ENCODE measurements around the gene MAJIN. TPM values are rescaled to one million over a fixed set of nuclear protein-coding genes. Genes with fewer than 3 reads are reported as not detected.
A peak's percentile ranks its signal among the peaks of the same experiment; 100 is the strongest.

MAJIN gene
- total and polyA plus RNA-seq, 4 donors: 0.09 to 0.31 TPM; not detected in 2

GRCh38 chr11:65013888-65014725, 42.2 kb upstream of the MAJIN start, which contains the start of gene ARL2:
TSS of gene ARL2 (plus strand) at chr11:65014160. CDS start at chr11:65014208, 48 bp downstream.
- Histone ChIP-seq H3K9ac (ENCODE audit: low read depth in 1 of 2, low read length in 2 of 2) (peak within 1 kb of the TSS; percentile 79 to 95), H3K27ac (ENCODE audit: low read depth in 1 of 2, low read length in 2 of 2) (peak within 1 kb of the TSS; percentile 97 to 99), H3K4me3 (ENCODE audit: low read depth in 1 of 3, low read length in 3 of 3) (peak within 1 kb of the TSS; percentile 80 to 94 (median 91)), H3K4me1 (ENCODE audit: control insufficient read depth in 4 of 4, insufficient read depth in 4 of 4, low read length in 3 of 4) (peaks cover 0 to 16% (median 10%) of the 10 kb centered on the region in 4 donors), H3K36me3 (ENCODE audit: control insufficient read depth in 4 of 4, insufficient read depth in 3 of 4, low read depth in 1 of 4, low read length in 3 of 4) (peaks cover 2% of the 10 kb centered on the region in 4 donors), H3K9me3 (ENCODE audit: control insufficient read depth in 4 of 4, low read length in 3 of 4) (no peaks in the 10 kb centered on the region), H3K27me3 (ENCODE audit: control insufficient read depth in 4 of 4, insufficient read depth in 4 of 4, low read length in 3 of 4) (no peaks in the 10 kb centered on the region)
- under 1% methylated on average over 96 of the region's 96 CpGs for WGBS
- DNase-seq (ENCODE audit: low spot score): peak; percentile 91
- no peak for TF ChIP-seq FOXA2 (IDR thresholded peaks at IDR 0.05)
- no peak for TF ChIP-seq NR2F2 (IDR thresholded peaks at IDR 0.05)
- no peak for TF ChIP-seq JUND (IDR thresholded peaks at IDR 0.05)
- peak; percentile 75 for TF ChIP-seq CTCF (IDR thresholded peaks at IDR 0.05; ENCODE audit: low read depth, low read length, missing input control)
- TF ChIP-seq, protein P1, sequence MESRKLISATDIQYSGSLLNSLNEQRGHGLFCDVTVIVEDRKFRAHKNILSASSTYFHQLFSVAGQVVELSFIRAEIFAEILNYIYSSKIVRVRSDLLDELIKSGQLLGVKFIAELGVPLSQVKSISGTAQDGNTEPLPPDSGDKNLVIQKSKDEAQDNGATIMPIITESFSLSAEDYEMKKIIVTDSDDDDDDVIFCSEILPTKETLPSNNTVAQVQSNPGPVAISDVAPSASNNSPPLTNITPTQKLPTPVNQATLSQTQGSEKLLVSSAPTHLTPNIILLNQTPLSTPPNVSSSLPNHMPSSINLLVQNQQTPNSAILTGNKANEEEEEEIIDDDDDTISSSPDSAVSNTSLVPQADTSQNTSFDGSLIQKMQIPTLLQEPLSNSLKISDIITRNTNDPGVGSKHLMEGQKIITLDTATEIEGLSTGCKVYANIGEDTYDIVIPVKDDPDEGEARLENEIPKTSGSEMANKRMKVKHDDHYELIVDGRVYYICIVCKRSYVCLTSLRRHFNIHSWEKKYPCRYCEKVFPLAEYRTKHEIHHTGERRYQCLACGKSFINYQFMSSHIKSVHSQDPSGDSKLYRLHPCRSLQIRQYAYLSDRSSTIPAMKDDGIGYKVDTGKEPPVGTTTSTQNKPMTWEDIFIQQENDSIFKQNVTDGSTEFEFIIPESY (IDR thresholded peaks at IDR 0.05): no peak
- TF ChIP-seq SP1 (IDR thresholded peaks at IDR 0.05): peak; percentile 17
- TF ChIP-seq TAF1 (conservative IDR thresholded peaks at IDR 0.05): no peak
- TF ChIP-seq YY1 (IDR thresholded peaks at IDR 0.05): no peak
- no peak for TF ChIP-seq HNF4A (conservative IDR thresholded peaks at IDR 0.05)
- no peak for TF ChIP-seq GABPA (IDR thresholded peaks at IDR 0.05 in 1 of 2, conservative IDR thresholded peaks at IDR 0.05 in 1 of 2)
- TF ChIP-seq RAD21 (IDR thresholded peaks at IDR 0.05): peak in 1 of 2 donors; percentile 30
- no peak for TF ChIP-seq HNF4G (IDR thresholded peaks at IDR 0.05)
- TF ChIP-seq, protein P2, sequence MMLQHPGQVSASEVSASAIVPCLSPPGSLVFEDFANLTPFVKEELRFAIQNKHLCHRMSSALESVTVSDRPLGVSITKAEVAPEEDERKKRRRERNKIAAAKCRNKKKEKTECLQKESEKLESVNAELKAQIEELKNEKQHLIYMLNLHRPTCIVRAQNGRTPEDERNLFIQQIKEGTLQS (IDR thresholded peaks at IDR 0.05): no peak
- TF ChIP-seq EGR1 (IDR thresholded peaks at IDR 0.05; ENCODE audit: low read depth in 2 of 2): no peak

DNA sequence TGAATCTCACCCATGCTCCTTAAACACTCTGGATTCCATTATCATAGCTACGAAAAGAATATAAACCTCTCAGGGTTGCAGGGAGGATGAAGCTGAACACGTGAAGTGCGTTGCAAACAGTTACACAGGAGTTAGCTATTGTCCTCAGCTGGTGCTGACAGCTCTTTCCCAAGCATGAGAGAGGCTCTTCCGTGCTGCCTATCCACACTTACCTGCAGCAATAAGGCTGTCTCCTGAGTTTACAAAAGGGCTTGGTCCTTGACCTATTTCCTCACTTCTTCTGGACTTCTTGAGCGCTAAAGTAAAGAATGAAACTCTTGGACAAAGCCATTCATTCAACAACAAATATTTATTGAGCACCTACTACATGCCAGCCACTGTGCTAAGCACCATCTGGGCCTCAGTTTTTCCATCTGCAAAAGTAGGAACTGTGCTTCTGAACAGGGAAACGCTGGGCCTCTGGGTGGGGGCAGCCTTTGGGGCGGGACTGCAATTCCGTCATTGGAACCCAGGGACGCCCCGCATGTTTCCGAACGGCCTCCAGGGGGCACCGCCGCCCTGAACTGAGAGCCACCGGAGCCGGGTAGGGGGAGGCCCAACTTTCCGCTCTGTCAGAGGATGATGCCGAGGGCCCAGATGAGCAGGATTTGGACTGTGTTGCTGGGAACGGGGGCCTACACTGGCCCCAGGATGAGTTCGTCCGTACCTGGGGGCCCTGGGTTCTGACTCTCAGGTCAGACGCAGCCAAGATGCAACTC, 41.4 kb upstream of the MAJIN start:
- peak; percentile 94 for DNase-seq (ENCODE audit: low spot score)
- Histone ChIP-seq H3K9ac (ENCODE audit: low read depth in 1 of 2, low read length in 2 of 2) (peak overlapping the region; percentile 79 to 95), H3K4me3 (ENCODE audit: low read depth in 1 of 3, low read length in 3 of 3) (peak overlapping the region; percentile 80 to 94 (median 91)), H3K27me3 (ENCODE audit: control insufficient read depth in 4 of 4, insufficient read depth in 4 of 4, low read length in 3 of 4) (no peaks in the 10 kb centered on the region), H3K27ac (ENCODE audit: low read depth in 1 of 2, low read length in 2 of 2) (peak overlapping the region; percentile 97 to 99), H3K36me3 (ENCODE audit: control insufficient read depth in 4 of 4, insufficient read depth in 3 of 4, low read depth in 1 of 4, low read length in 3 of 4) (no peaks in the 10 kb centered on the region), H3K9me3 (ENCODE audit: control insufficient read depth in 4 of 4, low read length in 3 of 4) (no peaks in the 10 kb centered on the region), H3K4me1 (ENCODE audit: control insufficient read depth in 4 of 4, insufficient read depth in 4 of 4, low read length in 3 of 4) (peaks cover 0 to 16% (median 10%) of the 10 kb centered on the region in 4 donors)
- WGBS: 14% methylated on average over 22 of the region's 22 CpGs
- TF ChIP-seq REST (IDR thresholded peaks at IDR 0.05) (peak; percentile 51), YY1 (IDR thresholded peaks at IDR 0.05) (no peak), SP1 (IDR thresholded peaks at IDR 0.05) (peak; percentile 27), HNF4A (conservative IDR thresholded peaks at IDR 0.05) (peak in 1 of 2 donors; percentile 16), FOXA2 (IDR thresholded peaks at IDR 0.05) (no peak), TAF1 (conservative IDR thresholded peaks at IDR 0.05) (no peak), NR2F2 (IDR thresholded peaks at IDR 0.05) (peak; percentile 18), RAD21 (IDR thresholded peaks at IDR 0.05) (peak; percentile 85 to 86), CTCF (IDR thresholded peaks at IDR 0.05; ENCODE audit: low read depth, low read length, missing input control) (peak; percentile 88), RXRA (IDR thresholded peaks at IDR 0.05) (peak; percentile 21 to 48)

All from liver (tissue), 9 donors.